HG03196 (cell line): ENCODE measurements around the gene CEP95.
"Not testable (repeated sequence)": the region's sequence is repeated elsewhere in the genome, so short reads cannot be mapped to it uniquely, and the experiment has no call there.

ENCODE experiments used
- ATAC-seq: cut with Tn5 transposase; IDR thresholded peaks from one replicate; pipeline ENCODE4 v1.9.1; 2021; ENCODE audit not compliant: unreplicated experiment

CEP95 gene

GRCh38 chr17:64506576-64507412, at the start of gene CEP95:
TSS of gene CEP95 (plus strand) at chr17:64506977. CDS start at chr17:64507098, 121 bp downstream.
- ATAC-seq, result peak; percentile 69

- ATAC-seq, result no peak
Observed at GRCh38 chr17:64457156-64457555, 49.6 kb upstream of the CEP95 start.

- ATAC-seq, result no peak
Observed at GRCh38 chr17:64458756-64459155, 48.0 kb upstream of the CEP95 start.

GRCh38 chr17:64459284-64459747, 47.5 kb upstream of the CEP95 start:
- no peak for ATAC-seq

- ATAC-seq, result not testable (repeated sequence)
Observed at GRCh38 chr17:64459818-64460217, 47.0 kb upstream of the CEP95 start.

GRCh38 chr17:64460955-64461354, 45.8 kb upstream of the CEP95 start:
- ATAC-seq, result no peak

GRCh38 chr17:64461788-64462187, 45.0 kb upstream of the CEP95 start:
- ATAC-seq, result no peak

- no peak for ATAC-seq
Observed at GRCh38 chr17:64466019-64466735, 40.6 kb upstream of the CEP95 start.

GRCh38 chr17:64466834-64467233, 39.9 kb upstream of the CEP95 start:
- ATAC-seq, result not testable (repeated sequence)

GRCh38 chr17:64470625-64471024, 36.2 kb upstream of the CEP95 start:
- ATAC-seq, result no peak

- no peak for ATAC-seq
Observed at GRCh38 chr17:64471440-64471839, 35.3 kb upstream of the CEP95 start.

- no peak for ATAC-seq
Observed at GRCh38 chr17:64472564-64472963, 34.2 kb upstream of the CEP95 start.

GRCh38 chr17:64477849-64478248, 28.9 kb upstream of the CEP95 start:
- ATAC-seq, result no peak

- no peak for ATAC-seq
Observed at GRCh38 chr17:64480951-64481350, 25.8 kb upstream of the CEP95 start.

- no peak for ATAC-seq
Observed at GRCh38 chr17:64484380-64484779, 22.4 kb upstream of the CEP95 start.

GRCh38 chr17:64488301-64488700, 18.5 kb upstream of the CEP95 start:
- no peak for ATAC-seq

GRCh38 chr17:64491034-64491860, 15.5 kb upstream of the CEP95 start:
- no peak for ATAC-seq

GRCh38 chr17:64491994-64492393, 14.8 kb upstream of the CEP95 start:
- ATAC-seq, result no peak

GRCh38 chr17:64492481-64493109, 14.2 kb upstream of the CEP95 start:
- ATAC-seq, result no peak

- ATAC-seq, result no peak
Observed at GRCh38 chr17:64494121-64494520, 12.7 kb upstream of the CEP95 start.

- ATAC-seq, result not testable (repeated sequence)
Observed at GRCh38 chr17:64495300-64495699, 11.5 kb upstream of the CEP95 start.
